ENCODE results near the gene TPP1.

DNA sequence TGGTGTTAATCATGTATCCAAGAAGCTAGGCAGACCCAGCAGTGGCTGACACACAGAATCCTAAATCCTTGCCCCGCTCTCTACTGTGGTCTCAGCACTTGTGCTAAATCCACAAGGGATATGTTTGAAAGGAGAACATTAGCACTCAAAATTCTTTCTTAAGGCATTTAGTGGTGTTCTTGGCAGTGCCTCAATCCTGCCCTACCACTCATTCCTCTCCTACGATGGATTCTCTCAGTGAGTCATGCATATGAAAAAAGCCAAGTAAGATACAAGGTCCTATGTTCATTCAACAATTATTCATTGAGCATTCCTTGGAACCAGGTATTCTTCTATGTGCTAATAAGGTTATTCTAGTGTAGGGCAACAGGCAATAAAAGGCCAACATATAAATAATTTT is 47.0 kb downstream of the TPP1 start:
- TF ChIP-seq, protein P1, sequence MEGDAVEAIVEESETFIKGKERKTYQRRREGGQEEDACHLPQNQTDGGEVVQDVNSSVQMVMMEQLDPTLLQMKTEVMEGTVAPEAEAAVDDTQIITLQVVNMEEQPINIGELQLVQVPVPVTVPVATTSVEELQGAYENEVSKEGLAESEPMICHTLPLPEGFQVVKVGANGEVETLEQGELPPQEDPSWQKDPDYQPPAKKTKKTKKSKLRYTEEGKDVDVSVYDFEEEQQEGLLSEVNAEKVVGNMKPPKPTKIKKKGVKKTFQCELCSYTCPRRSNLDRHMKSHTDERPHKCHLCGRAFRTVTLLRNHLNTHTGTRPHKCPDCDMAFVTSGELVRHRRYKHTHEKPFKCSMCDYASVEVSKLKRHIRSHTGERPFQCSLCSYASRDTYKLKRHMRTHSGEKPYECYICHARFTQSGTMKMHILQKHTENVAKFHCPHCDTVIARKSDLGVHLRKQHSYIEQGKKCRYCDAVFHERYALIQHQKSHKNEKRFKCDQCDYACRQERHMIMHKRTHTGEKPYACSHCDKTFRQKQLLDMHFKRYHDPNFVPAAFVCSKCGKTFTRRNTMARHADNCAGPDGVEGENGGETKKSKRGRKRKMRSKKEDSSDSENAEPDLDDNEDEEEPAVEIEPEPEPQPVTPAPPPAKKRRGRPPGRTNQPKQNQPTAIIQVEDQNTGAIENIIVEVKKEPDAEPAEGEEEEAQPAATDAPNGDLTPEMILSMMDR (IDR thresholded peaks at IDR 0.05) = no peak
- no peak for TF ChIP-seq POLR2A (IDR thresholded peaks at IDR 0.05)
